ENCODE data around the gene PRC1. TPM values are rescaled to one million over a fixed set of nuclear protein-coding genes. Genes with fewer than 3 reads are reported as not detected.
"Not testable (repeated sequence)": the region's sequence is repeated elsewhere in the genome, so short reads cannot be mapped to it uniquely, and the experiment has no call there.

PRC1 gene
- total RNA-seq, 1 donor from 2014 or later, result 13.5 TPM

- no peak for DNase-seq (ENCODE audit: low spot score in 2 of 2)
- no peak for FAIRE-seq
Measured at GRCh38 chr15:90938261-90938660, 56.1 kb downstream of the PRC1 start.

- no peak for DNase-seq (ENCODE audit: low spot score in 2 of 2)
- no peak for FAIRE-seq
Measured at GRCh38 chr15:90936823-90937222, 57.5 kb downstream of the PRC1 start.

GRCh38 chr15:90934949-90935751 is 59.2 kb downstream of the PRC1 start, which contains the start of gene UNC45A:
UNC45A (plus strand) TSS chr15:90935285; CDS start chr15:90935325, 40 bp downstream.
- DNase-seq (ENCODE audit: low spot score in 2 of 2) (peak; percentile 94 to 95), FAIRE-seq (no peak)

- DNase-seq (ENCODE audit: low spot score in 2 of 2) (peak; percentile 85 to 86), FAIRE-seq (no peak)
Measured at GRCh38 chr15:90934256-90934948, 59.9 kb downstream of the PRC1 start.

GRCh38 chr15:90933301-90933700 is 61.0 kb downstream of the PRC1 start:
- no peak for FAIRE-seq
- no peak for DNase-seq (ENCODE audit: low spot score in 2 of 2)

GRCh38 chr15:90932660-90932991 is 61.7 kb downstream of the PRC1 start:
- no peak for DNase-seq (ENCODE audit: low spot score in 2 of 2)
- no peak for FAIRE-seq

- FAIRE-seq (no peak), DNase-seq (ENCODE audit: low spot score in 2 of 2) (peak; percentile 86 to 87)
Measured at GRCh38 chr15:90931828-90932659, 62.3 kb downstream of the PRC1 start, which contains the start of gene HDDC3. HDDC3 (minus strand) TSS chr15:90932549; CDS start chr15:90932540, 9 bp downstream.

- FAIRE-seq (no peak), DNase-seq (ENCODE audit: low spot score in 2 of 2) (no peak)
Measured at GRCh38 chr15:90931575-90931827, 62.8 kb downstream of the PRC1 start.

- FAIRE-seq (no peak), DNase-seq (ENCODE audit: low spot score in 2 of 2) (no peak)
Measured at GRCh38 chr15:90930861-90931574, 63.3 kb downstream of the PRC1 start.

- DNase-seq (ENCODE audit: low spot score in 2 of 2), result no peak
- no peak for FAIRE-seq
Measured at GRCh38 chr15:90929246-90930019, 64.9 kb downstream of the PRC1 start.

- not testable (repeated sequence) for DNase-seq (ENCODE audit: low spot score in 2 of 2); FAIRE-seq
Measured at GRCh38 chr15:90928106-90928505, 66.2 kb downstream of the PRC1 start.

- not testable (repeated sequence) for FAIRE-seq
Measured at GRCh38 chr15:90926766-90927165, 67.6 kb downstream of the PRC1 start.

GRCh38 chr15:90924375-90924774 is 70.0 kb downstream of the PRC1 start:
- DNase-seq (ENCODE audit: low spot score in 2 of 2) (no peak), FAIRE-seq (no peak)

More at GRCh38 chr15:90926766-90927165, 67.6 kb downstream of the PRC1 start:
- not testable (repeated sequence) for DNase-seq (ENCODE audit: low spot score in 2 of 2)

- DNase-seq (ENCODE audit: low spot score in 2 of 2); FAIRE-seq: not testable (repeated sequence)
Measured at GRCh38 chr15:90922712-90923322, 71.5 kb downstream of the PRC1 start.

GRCh38 chr15:90921887-90922286 is 72.4 kb downstream of the PRC1 start:
- DNase-seq (ENCODE audit: low spot score in 2 of 2) (no peak), FAIRE-seq (no peak)

GRCh38 chr15:90918835-90919234 is 75.5 kb downstream of the PRC1 start:
- no peak for FAIRE-seq

GRCh38 chr15:90918034-90918788 is 76.1 kb downstream of the PRC1 start:
- FAIRE-seq (no peak), DNase-seq (ENCODE audit: low spot score in 2 of 2) (no peak)

More at GRCh38 chr15:90918835-90919234, 75.5 kb downstream of the PRC1 start:
- DNase-seq (ENCODE audit: low spot score in 2 of 2), result no peak

GRCh38 chr15:90917569-90917968 is 76.8 kb downstream of the PRC1 start:
- DNase-seq (ENCODE audit: low spot score in 2 of 2) (no peak), FAIRE-seq (no peak)

All from frontal cortex (tissue), 4 donors.